HepG2 (cell line): Measurements from ENCODE around the gene ARMH1. TPM values are rescaled to one million over a fixed set of nuclear protein-coding genes. Genes with fewer than 3 reads are reported as not detected.

Source experiments
- ATAC-seq: fragments of 200-7000 bp; cut with Tn5 transposase; 3 replicates; pipeline ENCODE4 v1.9.1; 2020; ENCODE audit warnings: mild to moderate bottlenecking, moderate library complexity
- BruUV-seq: library from RNA; stranded (reverse); fragments of 400-500 nt; replicated peaks from 2 replicates; lab custom pipeline; 2021; lab: Mats Ljungman, UMichigan
- CTCF ChIA-PET: fragments of 300-600 bp; formaldehyde crosslinking; extraction: SDS; loops from one replicate; lab custom pipeline; 2021; ENCODE audit warnings: low total read pairs, inconsistent platforms, low intra/inter-chr PET ratio; lab: Yijun Ruan, JAX
- POLR2A ChIA-PET: fragments of 350-600 bp; sonication (Branson Sonifier 250); formaldehyde crosslinking; loops from one replicate; lab custom pipeline; 2020; ENCODE audit warnings: antibody characterized with exemption, inconsistent platforms; lab: Yijun Ruan, JAX
- DNase-seq: peaks from one replicate; pipeline ENCODE4 v3.0.0-alpha.2; 2015; ENCODE audit warnings: low spot score
- FAIRE-seq: peaks from 3 replicates; lab custom pipeline; 2011; peaks lifted over from hg19 to GRCh38; lab: Jason Lieb, UNC
- H2AFZ ChIP-seq: one replicate; pipeline ENCODE4 v1.6.1; 2011; ENCODE audit warnings: low read length, inconsistent platforms
- H3K27ac ChIP-seq: fragments of 300-600 bp; 3 replicates; pipeline ENCODE4 v1.8.0; 2011; ENCODE audit warnings: mixed run types, mild to moderate bottlenecking, mixed read lengths, low read length, inconsistent platforms; ENCODE audit not compliant: insufficient read depth; ENCODE audit errors: extremely low read length
- H3K27me3 ChIP-seq, 2 experiments: fragments of 200-600 bp in 1 of 2; 2 replicates in 1 of 2; 3 replicates in 1 of 2; pipeline versions ENCODE4 v1.6.0 to v1.8.0; 2011; ENCODE audit warnings: low read length in 2 of 2, mild to moderate bottlenecking in 2 of 2, moderate library complexity in 2 of 2, inconsistent platforms in 1 of 2; ENCODE audit not compliant: insufficient read depth in 2 of 2, control insufficient read depth in 1 of 2
- H3K36me3 ChIP-seq, 2 experiments: fragments of 200-600 bp in 1 of 2; replicated peaks in 1 of 2; 2 replicates in 1 of 2; 3 replicates in 1 of 2; pipeline versions ENCODE4 v1.5.1 to v1.8.0; 2011; ENCODE audit warnings: low read length in 2 of 2, inconsistent platforms in 1 of 2; ENCODE audit not compliant: insufficient read depth in 2 of 2, control insufficient read depth in 1 of 2
- H3K4me1 ChIP-seq: 2 replicates; pipeline ENCODE4 v1.5.1; 2012; ENCODE audit warnings: low read length, inconsistent platforms; ENCODE audit not compliant: insufficient read depth
- H3K4me2 ChIP-seq: 2 replicates; pipeline ENCODE4 v1.6.0; 2011; ENCODE audit warnings: low read depth, low read length, inconsistent platforms
- H3K4me3 ChIP-seq, 3 experiments: fragments of 200-600 bp in 1 of 3; sonication (generic), shearing (Covaris generic) in 1 of 3; replicated peaks in 1 of 3; 2 replicates each; pipeline ENCODE4 v1.5.1; 2011 to 2016; ENCODE audit warnings: low read length in 3 of 3, inconsistent platforms in 2 of 3, low read depth in 2 of 3, mild to moderate bottlenecking in 2 of 3, control low read depth in 1 of 3, mixed read lengths in 1 of 3; ENCODE audit not compliant: insufficient read depth in 1 of 3
- H3K79me2 ChIP-seq: one replicate; pipeline ENCODE4 v1.6.1; 2011; ENCODE audit warnings: low read length, inconsistent platforms; ENCODE audit not compliant: insufficient read depth
- H3K9ac ChIP-seq: 2 replicates; pipeline ENCODE4 v1.6.0; 2011; ENCODE audit warnings: mild to moderate bottlenecking, low read depth, low read length, inconsistent platforms; ENCODE audit not compliant: insufficient read depth
- H3K9me3 ChIP-seq: 2 replicates; pipeline ENCODE4 v1.5.1; 2012; ENCODE audit warnings: mild to moderate bottlenecking, low read length
- H4K20me1 ChIP-seq: 2 replicates; pipeline ENCODE4 v1.6.0; 2011; ENCODE audit warnings: inconsistent platforms, mild to moderate bottlenecking, low read length, moderate library complexity; ENCODE audit not compliant: insufficient read depth
- ARNTL ChIP-seq: sonication (generic); formaldehyde crosslinking; IDR thresholded peaks from 2 replicates; pipeline ENCODE4 v1.4.0; 2020; ENCODE audit warnings: mild to moderate bottlenecking, missing genetic modification reagents
- RFX3 ChIP-seq: IDR thresholded peaks from 2 replicates; pipeline ENCODE4 v1.6.1; 2016; ENCODE audit warnings: missing biosample characterization, missing genetic modification reagents
- SP4 ChIP-seq: sonication (generic); formaldehyde crosslinking; IDR thresholded peaks from 2 replicates; pipeline ENCODE4 v1.8.1; 2023; ENCODE audit warnings: mild to moderate bottlenecking, missing genetic modification reagents
- SP5 ChIP-seq: IDR thresholded peaks from 2 replicates; pipeline ENCODE4 v1.6.1; 2016; ENCODE audit warnings: low read depth, borderline replicate concordance
- ZC3H13 ChIP-seq: sonication (generic); formaldehyde crosslinking; IDR thresholded peaks from 2 replicates; pipeline ENCODE4 v1.8.1; 2023; ENCODE audit warnings: mild to moderate bottlenecking, missing genetic modification reagents, moderate library complexity
- ZNF501 ChIP-seq: sonication (generic); formaldehyde crosslinking; IDR thresholded peaks from 2 replicates; pipeline ENCODE4 v1.5.1; 2020; ENCODE audit warnings: mild to moderate bottlenecking, moderate library complexity, missing genetic modification reagents
- ZNF776 ChIP-seq: sonication (generic); formaldehyde crosslinking; IDR thresholded peaks from 2 replicates; pipeline ENCODE4 v1.4.0; 2020; ENCODE audit warnings: mild to moderate bottlenecking, missing genetic modification reagents
- ZSCAN31 ChIP-seq: sonication (generic); formaldehyde crosslinking; IDR thresholded peaks from 2 replicates; pipeline ENCODE4 v1.5.0; 2020; ENCODE audit warnings: low read depth, mild to moderate bottlenecking, missing genetic modification reagents
- WGBS: methylation state at CpG from one replicate; pipeline ENCODE4 v1.1.6; 2017; ENCODE audit warnings: low lambda C conversion rate; 5-methylcytosine and 5-hydroxymethylcytosine counted together
- in situ Hi-C: cut with HindIII; loops from 2 replicates; pipeline ENCODE4 v1.10.0; 2017; ENCODE audit warnings: low pct_unique_long_range_greater_than_20kb; ENCODE audit not compliant: extremely low pct_ligation_motif_present
- intact Hi-C: fragments of 100-400 bp; cut with micrococcal nuclease; formaldehyde crosslinking; loops from one replicate; pipeline ENCODE4 v1.10.0; 2022; ENCODE audit not compliant: unreplicated experiment
- polyA plus RNA-seq, 8 experiments: library from polyadenylated mRNA; depleted of rRNA in 3 of 8; stranded (reverse) in 7 of 8; unstranded in 1 of 8; fragments of >200 nt; fragmentation: Illumina TruSeq in 4 of 8; extraction: Trizol in 4 of 8; gene quantifications; 2 replicates each; pipeline versions ENCODE4 v1.2.1 to v1.2.3, GENCODE V29; 2011 to 2016; ENCODE audit warnings: low read depth in 4 of 8, missing spikeins in 1 of 8, mixed read lengths in 1 of 8; ENCODE audit not compliant: insufficient read depth in 1 of 8
- total RNA-seq, 5 experiments: library from RNA; depleted of rRNA; stranded (reverse); fragments of >200 nt; fragmentation: Illumina TruSeq; extraction: Trizol; gene quantifications; 2 replicates each; pipeline ENCODE4 v1.2.3, GENCODE V29; 2016; ENCODE audit warnings: low read depth in 1 of 5
- TF ChIP-seq, protein P1 (sequence below): sonication (generic); formaldehyde crosslinking; IDR thresholded peaks from 2 replicates; pipeline ENCODE4 v1.4.0; 2020; ENCODE audit warnings: mild to moderate bottlenecking, missing genetic modification reagents
- TF ChIP-seq, protein P2 (sequence below): sonication (generic); formaldehyde crosslinking; IDR thresholded peaks from 2 replicates; pipeline ENCODE4 v1.8.1; 2023; ENCODE audit warnings: missing genetic modification reagents, mild to moderate bottlenecking, borderline replicate concordance
- TF ChIP-seq, protein P3 (sequence below): sonication (generic); formaldehyde crosslinking; IDR thresholded peaks from 2 replicates; pipeline ENCODE4 v1.5.1; 2020; ENCODE audit warnings: mild to moderate bottlenecking, moderate library complexity, missing genetic modification reagents

The ARMH1 gene
- total and polyA plus RNA-seq, 2 of the 13 experiments (the other 11 are each of a cell fraction or from before 2014, with no cell fraction given) = 0.69 TPM; not detected in 1

DNA sequence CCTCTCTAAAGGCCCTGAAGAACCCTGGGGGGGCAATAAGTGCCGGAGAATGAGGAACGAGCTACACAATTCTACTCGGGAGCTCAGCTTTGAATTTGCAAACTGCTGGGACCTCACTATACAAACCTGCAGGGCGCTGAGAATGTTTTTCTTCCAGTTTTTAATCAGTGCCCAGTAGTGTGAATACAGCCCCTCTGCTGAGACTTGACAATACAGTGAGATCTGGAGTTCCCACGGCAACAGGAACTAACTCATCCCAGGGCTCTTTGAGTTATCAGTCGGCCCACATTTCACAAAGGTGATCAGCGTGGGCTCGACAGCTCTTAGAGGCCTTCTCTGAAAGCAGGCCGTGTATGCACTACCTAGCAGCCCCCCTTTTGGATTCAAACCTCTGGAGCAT is 41.9 kb upstream of the ARMH1 start:
- FAIRE-seq (peak; percentile 42), ATAC-seq (peak; percentile 2; the same call in 1 of the 3 replicates), DNase-seq (no peak)
- ChIA-PET POLR2A (interaction anchor here (0.6 to 3.5 kb wide), 14 partner anchors 9 to 385 kb away, joined by 4 to 34 read pairs (median 9); partner anchors contain the start of genes ARMH1 and TMEM53), CTCF (no interaction called here)
- WGBS = 33% methylated on average over 7 of the region's 9 CpGs
- Histone ChIP-seq H2AFZ (no peak overlapping the region), H3K4me3 (peak overlapping the region; percentile 66 to 85 (median 76)), H3K9ac (peak overlapping the region; percentile 73), H3K4me2 (peak overlapping the region; percentile 92), H3K27me3 (no peaks in the 10 kb centered on the region), H3K4me1 (peaks cover 38% of the 10 kb centered on the region), H4K20me1 (no peaks in the 10 kb centered on the region), H3K27ac (peak overlapping the region; percentile 97), H3K79me2 (peaks cover 21% of the 10 kb centered on the region), H3K36me3 (peaks cover 29 to 47% of the 10 kb centered on the region in 2 experiments), H3K9me3 (no peaks in the 10 kb centered on the region)
- intact Hi-C loops = loop anchor here (5.0 kb wide), 1 partner anchor 575 kb away; the partner anchor contains the start of gene ZSWIM5
- in situ Hi-C loops = no loop called here
- TF ChIP-seq ARNTL (CRISPR knock-in tag) = no peak
- TF ChIP-seq ZNF501 (CRISPR knock-in tag) = peak; percentile 34; the same call in 1 of the 2 replicates
- TF ChIP-seq SP4 = no peak
- TF ChIP-seq, protein P1, sequence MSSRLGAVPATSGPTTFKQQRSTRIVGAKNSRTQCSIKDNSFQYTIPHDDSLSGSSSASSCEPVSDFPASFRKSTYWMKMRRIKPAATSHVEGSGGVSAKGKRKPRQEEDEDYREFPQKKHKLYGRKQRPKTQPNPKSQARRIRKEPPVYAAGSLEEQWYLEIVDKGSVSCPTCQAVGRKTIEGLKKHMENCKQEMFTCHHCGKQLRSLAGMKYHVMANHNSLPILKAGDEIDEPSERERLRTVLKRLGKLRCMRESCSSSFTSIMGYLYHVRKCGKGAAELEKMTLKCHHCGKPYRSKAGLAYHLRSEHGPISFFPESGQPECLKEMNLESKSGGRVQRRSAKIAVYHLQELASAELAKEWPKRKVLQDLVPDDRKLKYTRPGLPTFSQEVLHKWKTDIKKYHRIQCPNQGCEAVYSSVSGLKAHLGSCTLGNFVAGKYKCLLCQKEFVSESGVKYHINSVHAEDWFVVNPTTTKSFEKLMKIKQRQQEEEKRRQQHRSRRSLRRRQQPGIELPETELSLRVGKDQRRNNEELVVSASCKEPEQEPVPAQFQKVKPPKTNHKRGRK (CRISPR knock-in tag) = no peak
- TF ChIP-seq SP5 = no peak
- no peak for TF ChIP-seq ZNF776 (CRISPR knock-in tag)
- no peak for TF ChIP-seq ZSCAN31 (CRISPR knock-in tag)
- TF ChIP-seq ZC3H13 (CRISPR knock-in tag) = 0 out of 2 replicates have a peak, but pooled peaks have one; percentile 44
- TF ChIP-seq, protein P2, sequence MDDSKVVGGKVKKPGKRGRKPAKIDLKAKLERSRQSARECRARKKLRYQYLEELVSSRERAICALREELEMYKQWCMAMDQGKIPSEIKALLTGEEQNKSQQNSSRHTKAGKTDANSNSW (CRISPR knock-in tag) = no peak
- TF ChIP-seq, protein P3, sequence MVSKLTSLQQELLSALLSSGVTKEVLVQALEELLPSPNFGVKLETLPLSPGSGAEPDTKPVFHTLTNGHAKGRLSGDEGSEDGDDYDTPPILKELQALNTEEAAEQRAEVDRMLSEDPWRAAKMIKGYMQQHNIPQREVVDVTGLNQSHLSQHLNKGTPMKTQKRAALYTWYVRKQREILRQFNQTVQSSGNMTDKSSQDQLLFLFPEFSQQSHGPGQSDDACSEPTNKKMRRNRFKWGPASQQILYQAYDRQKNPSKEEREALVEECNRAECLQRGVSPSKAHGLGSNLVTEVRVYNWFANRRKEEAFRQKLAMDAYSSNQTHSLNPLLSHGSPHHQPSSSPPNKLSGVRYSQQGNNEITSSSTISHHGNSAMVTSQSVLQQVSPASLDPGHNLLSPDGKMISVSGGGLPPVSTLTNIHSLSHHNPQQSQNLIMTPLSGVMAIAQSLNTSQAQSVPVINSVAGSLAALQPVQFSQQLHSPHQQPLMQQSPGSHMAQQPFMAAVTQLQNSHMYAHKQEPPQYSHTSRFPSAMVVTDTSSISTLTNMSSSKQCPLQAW = 0 out of 2 replicates have a peak, but pooled peaks have one; percentile 26
- 0 out of 2 replicates have a peak, but pooled peaks have one; percentile 33 for TF ChIP-seq RFX3 (CRISPR knock-in tag)
- BruUV-seq = TSS peak; percentile 65
